ENCODE measurements around the gene PKN3. TPM values are rescaled to one million over a fixed set of nuclear protein-coding genes. Genes with fewer than 3 reads are reported as not detected.

PKN3 gene
- total RNA-seq, 1 donor from 2014 or later, result 3.1 TPM

DNA sequence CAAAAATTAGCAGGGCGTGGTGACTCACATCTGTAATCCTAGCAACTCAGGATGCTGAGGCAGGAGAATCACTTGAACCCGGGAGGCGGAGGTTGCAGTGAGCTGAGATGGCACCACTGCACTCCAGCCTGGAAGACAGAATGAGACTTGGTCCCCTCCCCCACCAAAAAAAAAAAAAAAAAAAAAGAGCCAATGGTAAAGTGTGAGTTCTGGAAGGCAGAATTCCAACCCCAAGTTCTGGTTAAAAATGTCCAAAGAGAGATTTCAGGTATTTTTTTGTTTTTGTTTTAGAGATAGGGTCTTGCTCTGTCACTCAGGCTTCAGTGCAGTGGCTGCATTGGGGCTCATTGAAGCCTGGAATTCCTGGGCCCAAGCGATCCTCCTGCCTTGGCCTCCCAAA is 14.8 kb upstream of the PKN3 start:
- FAIRE-seq (no peak), DNase-seq (ENCODE audit: low read depth) (no peak)
- Mint-ChIP-seq H3K4me3 (ENCODE audit: unreplicated experiment) (peak overlapping the region; percentile 81), H3K9me3 (ENCODE audit: unreplicated experiment) (no peaks in the 10 kb centered on the region), H3K27me3 (ENCODE audit: low read depth, unreplicated experiment) (no peaks in the 10 kb centered on the region), H3K27ac (ENCODE audit: unreplicated experiment) (no peak overlapping the region), H3K4me1 (ENCODE audit: low read depth, unreplicated experiment) (peaks cover 39% of the 10 kb centered on the region), H3K36me3 (ENCODE audit: low read depth, unreplicated experiment) (peaks cover 10% of the 10 kb centered on the region)
- H3K36me3 ChIP-seq (ENCODE audit: insufficient read depth, low read length), result peaks cover 12% of the 10 kb centered on the region
- H2AFZ ChIP-seq (ENCODE audit: low read depth, low read length), result no peak overlapping the region
- no peaks in the 10 kb centered on the region for H3K9me3 ChIP-seq (ENCODE audit: insufficient read depth, low read depth, low read length)
- peaks cover 26% of the 10 kb centered on the region for H3K4me1 ChIP-seq (ENCODE audit: insufficient read depth, low read length)
- no peak overlapping the region for H3K4me3 ChIP-seq (ENCODE audit: insufficient read depth, low read depth, low read length)
- no peak overlapping the region for H3K9ac ChIP-seq (ENCODE audit: low read length)
- H3K79me2 ChIP-seq (ENCODE audit: insufficient read depth, low read length), result peaks cover 33% of the 10 kb centered on the region
- TF ChIP-seq, protein P1, sequence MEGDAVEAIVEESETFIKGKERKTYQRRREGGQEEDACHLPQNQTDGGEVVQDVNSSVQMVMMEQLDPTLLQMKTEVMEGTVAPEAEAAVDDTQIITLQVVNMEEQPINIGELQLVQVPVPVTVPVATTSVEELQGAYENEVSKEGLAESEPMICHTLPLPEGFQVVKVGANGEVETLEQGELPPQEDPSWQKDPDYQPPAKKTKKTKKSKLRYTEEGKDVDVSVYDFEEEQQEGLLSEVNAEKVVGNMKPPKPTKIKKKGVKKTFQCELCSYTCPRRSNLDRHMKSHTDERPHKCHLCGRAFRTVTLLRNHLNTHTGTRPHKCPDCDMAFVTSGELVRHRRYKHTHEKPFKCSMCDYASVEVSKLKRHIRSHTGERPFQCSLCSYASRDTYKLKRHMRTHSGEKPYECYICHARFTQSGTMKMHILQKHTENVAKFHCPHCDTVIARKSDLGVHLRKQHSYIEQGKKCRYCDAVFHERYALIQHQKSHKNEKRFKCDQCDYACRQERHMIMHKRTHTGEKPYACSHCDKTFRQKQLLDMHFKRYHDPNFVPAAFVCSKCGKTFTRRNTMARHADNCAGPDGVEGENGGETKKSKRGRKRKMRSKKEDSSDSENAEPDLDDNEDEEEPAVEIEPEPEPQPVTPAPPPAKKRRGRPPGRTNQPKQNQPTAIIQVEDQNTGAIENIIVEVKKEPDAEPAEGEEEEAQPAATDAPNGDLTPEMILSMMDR (IDR thresholded peaks at IDR 0.05; ENCODE audit: insufficient read depth, low read depth, low read length), result no peak
- no peak for TF ChIP-seq EZH2 (IDR thresholded peaks at IDR 0.05; ENCODE audit: insufficient read depth, low read length)
- no peak overlapping the region for H3K27ac ChIP-seq (ENCODE audit: low read depth, low read length)
- peaks cover 24% of the 10 kb centered on the region for H4K20me1 ChIP-seq (ENCODE audit: insufficient read depth, low read length)
- H3K4me2 ChIP-seq (ENCODE audit: low read length), result no peak overlapping the region
- no peaks in the 10 kb centered on the region for H3K27me3 ChIP-seq (ENCODE audit: insufficient read depth, low read length)

DNA sequence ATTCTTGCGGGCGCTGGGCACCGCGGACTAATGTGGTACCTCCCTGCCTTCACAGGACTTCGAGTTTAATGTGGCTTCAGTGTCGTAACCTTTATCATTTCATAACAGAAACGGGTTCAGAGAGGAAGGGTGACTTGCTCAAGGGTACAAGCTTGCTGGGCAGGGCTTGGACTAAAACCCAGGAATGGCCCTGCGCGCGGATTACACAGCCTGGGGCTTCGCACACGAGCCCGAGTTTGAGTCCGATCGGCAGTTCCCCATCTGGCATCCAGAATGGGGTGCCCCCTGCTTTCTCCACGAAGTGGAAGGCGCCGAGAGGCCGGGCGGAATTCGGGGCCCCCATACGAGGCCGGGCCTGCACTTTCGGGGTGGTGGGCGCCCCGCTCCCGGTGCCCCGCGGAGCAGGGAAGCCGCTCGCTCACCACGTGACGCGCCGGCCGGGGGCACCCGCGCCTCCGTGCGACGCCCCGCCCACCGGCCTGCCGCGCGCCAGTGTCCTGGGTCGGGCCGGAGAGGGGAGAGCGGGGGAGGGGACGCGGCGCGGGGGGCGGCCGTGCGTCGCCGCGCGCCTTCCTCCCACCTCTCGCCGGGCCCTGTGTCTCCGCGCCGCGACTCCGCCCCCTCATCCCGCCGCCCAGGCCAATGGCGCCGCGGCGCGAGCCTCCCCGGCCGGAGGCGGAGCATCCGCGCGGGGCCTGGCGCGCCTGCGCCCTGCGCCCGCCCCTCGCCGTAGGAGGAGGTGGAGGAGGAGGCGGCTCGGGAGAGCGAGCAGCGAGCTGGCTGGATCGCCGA is 13.6 kb upstream of the PKN3 start, which contains the start of gene SET:
TSS of gene SET (plus strand) at position 722 of the 792 bp plus-strand sequence. CDS start 361 bp downstream, outside the sequence.
- FAIRE-seq, result no peak
- peaks cover 36% of the 10 kb centered on the region for H3K4me1 Mint-ChIP-seq (ENCODE audit: low read depth, unreplicated experiment)

More for the DNA sequence above, 13.6 kb upstream of the PKN3 start, which contains the start of gene SET:
- Mint-ChIP-seq H3K36me3 (ENCODE audit: low read depth, unreplicated experiment) (peaks cover 14% of the 10 kb centered on the region), H3K27me3 (ENCODE audit: low read depth, unreplicated experiment) (no peaks in the 10 kb centered on the region), H3K4me3 (ENCODE audit: unreplicated experiment) (peak within 1 kb of the TSS; percentile 81), H3K27ac (ENCODE audit: unreplicated experiment) (peak within 1 kb of the TSS; percentile 96), H3K9me3 (ENCODE audit: unreplicated experiment) (no peaks in the 10 kb centered on the region)
- TF ChIP-seq, protein P1 (IDR thresholded peaks at IDR 0.05; ENCODE audit: insufficient read depth, low read depth, low read length), result no peak
- no peak for TF ChIP-seq EZH2 (IDR thresholded peaks at IDR 0.05; ENCODE audit: insufficient read depth, low read length)
- Histone ChIP-seq H3K27me3 (ENCODE audit: insufficient read depth, low read length) (no peaks in the 10 kb centered on the region), H3K4me2 (ENCODE audit: low read length) (peak within 1 kb of the TSS; percentile 97), H3K79me2 (ENCODE audit: insufficient read depth, low read length) (peaks cover 42% of the 10 kb centered on the region), H3K27ac (ENCODE audit: low read depth, low read length) (peak within 1 kb of the TSS; percentile 75), H4K20me1 (ENCODE audit: insufficient read depth, low read length) (peaks cover 36% of the 10 kb centered on the region), H3K4me3 (ENCODE audit: insufficient read depth, low read depth, low read length) (peak within 1 kb of the TSS; percentile 96), H3K36me3 (ENCODE audit: insufficient read depth, low read length) (peaks cover 24% of the 10 kb centered on the region), H3K9ac (ENCODE audit: low read length) (peak within 1 kb of the TSS; percentile 93), H3K9me3 (ENCODE audit: insufficient read depth, low read depth, low read length) (no peaks in the 10 kb centered on the region), H2AFZ (ENCODE audit: low read depth, low read length) (peak within 1 kb of the TSS; percentile 66), H3K4me1 (ENCODE audit: insufficient read depth, low read length) (peaks cover 26% of the 10 kb centered on the region)
- DNase-seq (ENCODE audit: low read depth), result peak; percentile 75
